Astrocyte of the cerebellum (primary cell): Measurements from ENCODE around the gene BTNL3.

Source experiments
- DNase-seq: peaks from one replicate; pipeline ENCODE4 v3.0.0-alpha.2; 2011; ENCODE audit warnings: low read depth
- H3K4me3 ChIP-seq: 2 replicates; pipeline ENCODE4 v1.5.1; 2011; ENCODE audit warnings: mild to moderate bottlenecking, low read depth, low read length, moderate library complexity
- CTCF ChIP-seq: IDR thresholded peaks from 2 replicates; pipeline ENCODE4 v1.5.1; 2012; ENCODE audit warnings: low read length, low read depth, moderate library complexity, mild to moderate bottlenecking; ENCODE audit errors: missing control alignments
- in situ Hi-C: cut with HindIII; loops from 2 replicates; pipeline ENCODE4 v1.10.0; 2017; ENCODE audit warnings: low sequenced_read_pairs

Gene BTNL3

GRCh38 chr5:181020688-181021087, 32.0 kb downstream of the BTNL3 start:
- no peak for TF ChIP-seq CTCF
- in situ Hi-C loops, result no loop called here
- H3K4me3 ChIP-seq, result no peak overlapping the region
- no peak for DNase-seq

GRCh38 chr5:181024245-181025064, 35.8 kb downstream of the BTNL3 start:
- DNase-seq, result no peak
- in situ Hi-C loops, result no loop called here
- no peak overlapping the region for H3K4me3 ChIP-seq
- no peak for TF ChIP-seq CTCF

GRCh38 chr5:181027452-181028031, 38.9 kb downstream of the BTNL3 start:
- no peak for TF ChIP-seq CTCF

GRCh38 chr5:181028032-181028819, 39.6 kb downstream of the BTNL3 start:
- no peak overlapping the region for H3K4me3 ChIP-seq
- no peak for DNase-seq
- TF ChIP-seq CTCF, result no peak
- in situ Hi-C loops, result no loop called here

More at GRCh38 chr5:181027452-181028031, 38.9 kb downstream of the BTNL3 start:
- no peak overlapping the region for H3K4me3 ChIP-seq
- DNase-seq, result no peak
- in situ Hi-C loops, result no loop called here

GRCh38 chr5:181031716-181032115, 43.1 kb downstream of the BTNL3 start:
- in situ Hi-C loops, result no loop called here
- TF ChIP-seq CTCF, result no peak
- no peak for DNase-seq
- no peak overlapping the region for H3K4me3 ChIP-seq

GRCh38 chr5:181035991-181036815, 47.6 kb downstream of the BTNL3 start:
- no peak for DNase-seq
- no peak for TF ChIP-seq CTCF
- no peak overlapping the region for H3K4me3 ChIP-seq
- in situ Hi-C loops, result no loop called here
